ENCODE measurements around the gene GPR108. TPM values are rescaled to one million over a fixed set of nuclear protein-coding genes. Genes with fewer than 3 reads are reported as not detected.

Gene GPR108
- total and polyA plus RNA-seq, 2 of the 13 experiments (the other 11 are each of a cell fraction or from before 2014, with no cell fraction given), result 36.4 to 63.0 TPM

DNA sequence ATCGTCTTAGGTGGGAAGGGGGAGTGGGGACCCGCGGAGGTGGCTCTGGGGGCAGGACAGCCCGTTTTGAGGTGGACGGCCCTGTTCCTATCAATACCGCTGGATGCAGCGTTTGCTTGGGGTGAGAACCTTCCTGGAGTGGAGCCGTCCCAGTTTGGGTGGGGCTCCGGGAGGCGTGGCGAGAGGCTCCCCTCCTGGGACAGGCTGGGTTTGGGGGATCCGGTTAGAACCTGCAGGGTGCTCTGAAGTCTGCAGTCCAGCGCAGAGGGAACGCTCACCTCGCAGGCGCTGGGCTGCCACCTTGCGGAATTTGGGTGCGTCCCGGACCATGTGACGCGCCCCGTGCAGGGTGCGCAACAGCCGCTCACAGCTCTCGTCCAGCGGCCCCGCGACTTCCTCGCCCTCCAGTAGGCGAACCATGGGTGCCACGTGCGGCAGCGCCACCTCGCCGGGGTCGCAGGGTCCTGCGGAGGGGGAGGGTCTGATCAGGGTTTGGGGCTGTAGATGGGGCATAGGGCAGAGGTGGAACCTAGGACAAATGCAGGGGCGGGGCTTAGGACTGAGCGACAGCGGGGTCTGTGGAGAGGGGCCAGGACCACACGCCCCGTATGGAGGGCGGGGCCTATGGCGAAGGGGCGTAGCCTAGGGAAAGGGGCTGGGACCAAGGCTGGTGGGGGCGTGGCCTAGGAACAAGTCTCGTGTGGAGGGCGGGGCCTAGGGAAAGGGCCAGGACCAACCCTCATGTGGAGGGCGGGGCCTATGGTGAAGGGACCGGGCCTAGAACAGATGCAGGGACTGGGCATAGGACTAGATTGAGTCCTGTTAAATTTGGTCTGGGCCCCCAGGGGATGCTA is 16.0 kb upstream of the GPR108 start:
- ATAC-seq (peak; percentile 91), DNase-seq (ENCODE audit: low spot score) (peak; percentile 89), FAIRE-seq (peak; percentile 69)
- H3K27me3 ChIP-seq (ENCODE audit: control insufficient read depth in 1 of 2, insufficient read depth in 2 of 2, low read length in 2 of 2), result no peaks in the 10 kb centered on the region
- WGBS (ENCODE audit: low lambda C conversion rate), result 2% methylated on average over 23 of the region's 50 CpGs
- BruUV-seq (replicated peaks), result no TSS peak
- H4K20me1 ChIP-seq (ENCODE audit: insufficient read depth, low read length), result no peaks in the 10 kb centered on the region
- H3K9me3 ChIP-seq (ENCODE audit: low read length), result no peaks in the 10 kb centered on the region
- peak overlapping the region; percentile 80 for H3K9ac ChIP-seq (ENCODE audit: insufficient read depth, low read depth, low read length)
- ChIA-PET CTCF (ENCODE audit: low intra/inter-chr PET ratio, low total read pairs) (interaction anchor here (3.2 kb wide), 1 partner anchor 15 kb away, joined by 25 read pairs; the partner anchor contains the start of genes GPR108 and TRIP10), POLR2A (interaction anchor here (0.5 to 3.9 kb wide), 18 partner anchors 8 to 139 kb away, joined by 3 to 89 read pairs (median 8); partner anchors contain the start of genes C3, GPR108, SH2D3A and TRIP10)
- peak overlapping the region; percentile 55 to 82 (median 75) for H3K4me3 ChIP-seq (replicated peaks in 1 of 3; ENCODE audit: insufficient read depth in 1 of 3, low read depth in 2 of 3, low read length in 3 of 3)
- no peak overlapping the region for H2AFZ ChIP-seq (ENCODE audit: low read length)
- intact Hi-C loops (cut with micrococcal nuclease; ENCODE audit: unreplicated experiment), result loop anchor here (1.0 to 5.0 kb wide), 3 partner anchors 15 to 109 kb away; partner anchors contain the start of gene C3
- in situ Hi-C loops (cut with HindIII; ENCODE audit: extremely low pct_ligation_motif_present, low pct_unique_long_range_greater_than_20kb), result no loop called here
- H3K79me2 ChIP-seq (ENCODE audit: insufficient read depth, low read length), result no peaks in the 10 kb centered on the region
- peak overlapping the region; percentile 82 for H3K4me2 ChIP-seq (ENCODE audit: low read depth, low read length)
- peak overlapping the region; percentile 95 for H3K27ac ChIP-seq (ENCODE audit: extremely low read length, insufficient read depth, low read length)
- peaks cover 8 to 20% of the 10 kb centered on the region in 2 experiments for H3K36me3 ChIP-seq (replicated peaks in 1 of 2; ENCODE audit: control insufficient read depth in 1 of 2, insufficient read depth in 2 of 2, low read length in 2 of 2)
- H3K4me1 ChIP-seq (ENCODE audit: insufficient read depth, low read length), result peaks cover 27% of the 10 kb centered on the region
- TF ChIP-seq ZNF574 (CRISPR knock-in tag; IDR thresholded peaks at IDR 0.05) (peak; percentile 86), TGIF2 (CRISPR knock-in tag; IDR thresholded peaks at IDR 0.05) (peak; percentile 95), ZNF839 (CRISPR knock-in tag; IDR thresholded peaks at IDR 0.05; ENCODE audit: borderline replicate concordance) (no peak), JARID2 (CRISPR knock-in tag; IDR thresholded peaks at IDR 0.05; ENCODE audit: insufficient replicate concordance) (peak; percentile 67), ETV5 (CRISPR knock-in tag; IDR thresholded peaks at IDR 0.05; ENCODE audit: borderline replicate concordance) (peak; percentile 57), PHB2 (IDR thresholded peaks at IDR 0.05; ENCODE audit: partially characterized antibody) (no peak), MED8 (CRISPR knock-in tag; IDR thresholded peaks at IDR 0.05; ENCODE audit: insufficient replicate concordance) (no peak), ASH2L (IDR thresholded peaks at IDR 0.05; ENCODE audit: insufficient read length, low read depth, low read length) (peak; percentile 63), JDP2 (CRISPR knock-in tag; IDR thresholded peaks at IDR 0.05; ENCODE audit: borderline replicate concordance) (no peak), SRF (IDR thresholded peaks at IDR 0.05; ENCODE audit: low read depth, low read length) (no peak), ZNF556 (CRISPR knock-in tag; IDR thresholded peaks at IDR 0.05; ENCODE audit: borderline replicate concordance) (0 out of 2 replicates have a peak, but pooled peaks have one; percentile 76), FOSL1 (CRISPR knock-in tag; IDR thresholded peaks at IDR 0.05; ENCODE audit: borderline replicate concordance) (no peak), ZEB1 (IDR thresholded peaks at IDR 0.05; ENCODE audit: insufficient replicate concordance, low read depth) (no peak), YY1 (IDR thresholded peaks at IDR 0.05; ENCODE audit: insufficient read depth, insufficient replicate concordance, low read depth, low read length) (no peak)
- TF ChIP-seq, protein P1, sequence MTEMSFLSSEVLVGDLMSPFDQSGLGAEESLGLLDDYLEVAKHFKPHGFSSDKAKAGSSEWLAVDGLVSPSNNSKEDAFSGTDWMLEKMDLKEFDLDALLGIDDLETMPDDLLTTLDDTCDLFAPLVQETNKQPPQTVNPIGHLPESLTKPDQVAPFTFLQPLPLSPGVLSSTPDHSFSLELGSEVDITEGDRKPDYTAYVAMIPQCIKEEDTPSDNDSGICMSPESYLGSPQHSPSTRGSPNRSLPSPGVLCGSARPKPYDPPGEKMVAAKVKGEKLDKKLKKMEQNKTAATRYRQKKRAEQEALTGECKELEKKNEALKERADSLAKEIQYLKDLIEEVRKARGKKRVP (CRISPR knock-in tag; IDR thresholded peaks at IDR 0.05), result peak in 1 of 2 experiments; percentile 58; a peak in 1 of 4 replicates
- TF ChIP-seq, protein P2, sequence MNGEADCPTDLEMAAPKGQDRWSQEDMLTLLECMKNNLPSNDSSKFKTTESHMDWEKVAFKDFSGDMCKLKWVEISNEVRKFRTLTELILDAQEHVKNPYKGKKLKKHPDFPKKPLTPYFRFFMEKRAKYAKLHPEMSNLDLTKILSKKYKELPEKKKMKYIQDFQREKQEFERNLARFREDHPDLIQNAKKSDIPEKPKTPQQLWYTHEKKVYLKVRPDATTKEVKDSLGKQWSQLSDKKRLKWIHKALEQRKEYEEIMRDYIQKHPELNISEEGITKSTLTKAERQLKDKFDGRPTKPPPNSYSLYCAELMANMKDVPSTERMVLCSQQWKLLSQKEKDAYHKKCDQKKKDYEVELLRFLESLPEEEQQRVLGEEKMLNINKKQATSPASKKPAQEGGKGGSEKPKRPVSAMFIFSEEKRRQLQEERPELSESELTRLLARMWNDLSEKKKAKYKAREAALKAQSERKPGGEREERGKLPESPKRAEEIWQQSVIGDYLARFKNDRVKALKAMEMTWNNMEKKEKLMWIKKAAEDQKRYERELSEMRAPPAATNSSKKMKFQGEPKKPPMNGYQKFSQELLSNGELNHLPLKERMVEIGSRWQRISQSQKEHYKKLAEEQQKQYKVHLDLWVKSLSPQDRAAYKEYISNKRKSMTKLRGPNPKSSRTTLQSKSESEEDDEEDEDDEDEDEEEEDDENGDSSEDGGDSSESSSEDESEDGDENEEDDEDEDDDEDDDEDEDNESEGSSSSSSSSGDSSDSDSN (CRISPR knock-in tag; IDR thresholded peaks at IDR 0.05), result peak; percentile 84
